Measurements from ENCODE around the gene SPC24.
"Not testable (repeated sequence)": the region's sequence is repeated elsewhere in the genome, so short reads cannot be mapped to it uniquely, and the experiment has no call there.

The SPC24 gene

DNA sequence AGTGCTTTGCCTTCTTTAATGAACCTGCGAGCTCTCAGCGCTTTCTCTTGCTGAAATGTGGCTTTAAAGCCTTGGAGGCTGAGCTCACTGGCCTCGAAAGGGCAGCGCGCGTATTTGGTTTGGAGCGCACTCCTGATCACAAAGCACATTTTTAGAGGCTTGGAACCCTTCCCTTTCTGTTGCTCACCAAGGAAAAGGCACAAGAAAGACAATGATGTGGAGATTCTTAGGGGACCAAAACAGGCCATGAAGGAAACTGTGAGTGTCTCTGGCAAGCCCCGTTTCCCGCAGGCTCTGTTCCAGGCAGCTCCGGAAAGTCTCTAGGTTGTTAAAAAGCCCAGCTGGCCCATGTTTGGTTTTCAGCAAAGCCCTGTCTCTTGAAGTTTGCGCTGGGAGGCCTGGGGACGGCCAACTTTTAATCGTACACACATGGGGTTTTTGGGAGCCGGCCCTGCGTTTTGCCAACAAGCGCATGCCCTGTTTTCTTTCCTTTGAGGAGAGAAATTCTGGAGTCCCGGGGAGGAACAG is 9.4 kb upstream of the SPC24 start:
- DNase-seq (ENCODE audit: low spot score): no peak

DNA sequence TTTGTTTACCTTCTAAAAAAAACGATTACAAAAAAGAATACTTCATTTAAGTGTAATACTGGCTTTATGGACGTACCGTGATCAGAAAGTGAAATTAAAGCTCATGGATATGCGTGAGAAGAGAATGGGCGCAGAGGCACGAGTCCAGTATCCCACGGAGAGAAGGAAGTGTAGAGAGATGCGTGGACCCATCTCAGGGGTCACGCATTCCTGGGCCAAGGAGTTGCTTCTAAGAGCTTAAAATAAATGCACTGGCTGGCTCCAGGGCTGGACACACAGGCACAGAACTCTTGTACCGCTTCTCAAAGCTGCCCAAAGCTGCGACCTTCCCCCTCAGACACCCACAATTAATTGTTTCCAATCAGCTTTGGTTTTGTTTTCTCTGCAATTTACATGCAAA is 8.7 kb upstream of the SPC24 start:
- no peak for DNase-seq (ENCODE audit: low spot score)

DNA sequence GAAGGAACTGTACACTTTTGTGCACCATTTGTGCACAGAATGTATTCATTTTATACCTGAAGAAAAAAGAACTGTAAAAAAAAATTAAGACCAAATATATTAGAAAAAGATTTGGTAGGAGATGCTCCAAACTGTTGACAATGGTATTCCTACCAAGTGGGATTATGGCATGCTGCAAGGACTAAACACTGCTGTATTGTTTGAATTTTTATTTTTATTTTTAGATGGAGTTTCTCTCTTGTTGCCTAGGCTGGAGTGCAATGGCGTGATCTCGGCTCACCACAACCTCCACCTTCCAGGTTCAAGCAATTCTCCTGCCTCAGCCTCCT is 4.8 kb upstream of the SPC24 start:
- DNase-seq (ENCODE audit: low spot score): not testable (repeated sequence)

DNA sequence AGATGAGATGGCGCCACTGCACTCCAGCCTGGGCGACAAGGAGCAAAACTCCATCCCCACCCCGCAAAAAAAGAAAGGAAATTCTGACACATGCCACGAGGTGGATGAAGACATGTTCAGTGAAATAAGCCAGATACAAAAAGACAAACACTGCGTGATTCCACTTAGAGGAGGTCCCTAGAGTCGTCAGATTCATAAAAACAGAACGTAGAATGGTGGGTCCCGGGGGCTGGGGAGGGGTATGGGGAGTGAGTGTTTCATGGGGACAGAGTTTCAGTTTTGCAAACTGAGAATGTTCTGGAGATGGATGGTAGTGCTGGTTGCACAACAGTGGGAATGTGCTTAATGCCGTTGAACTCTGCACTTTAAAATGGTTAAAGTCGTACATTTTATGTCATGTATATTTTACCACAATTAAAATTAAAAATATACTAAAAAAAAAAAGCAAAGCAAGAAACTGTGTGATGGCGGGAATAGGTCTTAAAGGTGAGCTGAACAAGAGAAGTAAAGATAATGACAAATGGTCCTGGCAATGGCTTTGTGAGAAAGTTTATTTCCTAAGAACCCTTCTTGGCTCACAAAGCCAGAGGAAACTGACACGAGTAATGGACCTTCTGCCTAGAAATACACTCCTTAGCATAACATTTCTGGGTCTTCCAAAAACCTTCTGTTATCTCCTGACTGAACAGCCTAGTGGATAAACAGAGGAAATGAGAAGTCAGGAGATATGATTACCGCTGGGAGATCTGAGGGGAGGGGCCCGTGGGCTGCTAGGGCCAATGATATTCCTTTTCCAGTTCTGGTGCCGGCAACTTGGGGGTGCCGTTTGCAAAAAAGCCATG is 4.2 kb upstream of the SPC24 start:
- no peak for DNase-seq (ENCODE audit: low spot score)

DNA sequence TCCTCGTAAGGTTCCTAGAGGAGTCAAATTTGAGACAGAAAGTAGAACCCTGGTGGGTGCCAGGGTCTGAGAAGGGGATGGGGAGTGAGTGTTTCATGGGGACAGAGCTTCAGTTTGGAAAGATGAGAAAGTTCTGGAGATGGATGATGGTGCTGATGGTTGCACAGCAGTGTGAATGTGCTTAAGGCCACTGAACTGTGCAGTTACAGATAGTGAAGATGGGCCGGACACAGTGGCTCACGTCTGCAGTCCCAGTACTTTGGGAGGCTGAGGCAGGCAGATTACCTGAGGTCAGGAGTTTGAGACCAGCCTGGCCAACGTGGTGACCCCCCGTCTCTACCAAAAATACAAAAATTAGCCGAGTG is 917 bp downstream of the SPC24 start:
- DNase-seq (ENCODE audit: low spot score): no peak

DNA sequence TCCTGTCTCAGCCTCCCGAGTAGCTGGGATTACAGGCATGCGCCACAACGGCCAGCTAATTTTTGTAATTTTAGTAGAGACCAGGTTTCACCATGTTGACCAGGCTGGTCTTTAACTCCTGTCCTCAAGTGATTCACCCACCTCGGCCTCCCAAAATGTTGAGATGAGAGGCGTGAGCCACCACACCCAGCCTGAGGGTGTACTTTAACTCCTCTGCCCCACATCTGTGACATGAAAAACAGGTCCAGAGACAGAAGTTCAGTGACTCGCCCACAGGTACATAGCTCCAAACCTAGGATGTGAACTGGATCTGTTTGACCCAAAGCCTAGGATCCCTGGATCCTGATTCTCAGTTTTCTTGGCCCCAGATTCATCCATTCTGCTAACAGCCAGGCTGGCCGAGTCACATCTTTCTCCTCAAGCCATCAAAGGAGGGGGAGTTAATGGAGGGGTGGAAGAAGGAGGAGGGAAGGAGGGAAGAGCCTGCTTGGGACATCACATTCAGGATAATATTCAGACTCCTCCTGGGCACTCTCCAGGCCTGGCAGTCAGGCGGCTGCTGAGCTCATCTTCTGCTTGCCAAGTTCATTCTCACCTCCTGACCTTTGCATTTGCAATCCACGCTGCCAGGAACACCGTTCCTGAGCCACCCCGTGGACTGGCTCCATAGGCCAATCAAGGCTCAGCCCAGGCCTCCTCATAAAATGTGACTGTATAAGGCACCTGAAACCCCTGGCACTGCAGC is 3.1 kb downstream of the SPC24 start:
- no peak for DNase-seq (ENCODE audit: low spot score)

DNA sequence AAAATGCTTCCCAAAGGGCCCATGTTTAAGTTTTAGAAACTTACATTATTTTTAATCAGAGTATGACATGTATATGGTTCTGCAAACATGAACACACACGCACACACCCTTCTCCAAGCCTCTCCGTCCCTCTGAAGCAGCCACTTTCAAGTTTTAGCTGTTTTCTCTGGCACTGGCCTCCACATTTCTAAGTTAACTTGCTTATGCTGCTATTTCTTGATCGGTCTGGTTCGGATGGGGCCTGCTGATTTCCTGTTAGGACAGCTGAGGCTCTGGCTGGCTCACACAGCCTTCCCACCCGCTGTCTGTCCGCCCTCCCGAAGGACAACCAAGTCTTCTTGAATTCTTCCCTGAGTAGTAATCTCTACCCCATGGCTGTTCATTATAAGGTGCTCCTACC is 4.4 kb downstream of the SPC24 start:
- DNase-seq (ENCODE audit: low spot score): no peak

DNA sequence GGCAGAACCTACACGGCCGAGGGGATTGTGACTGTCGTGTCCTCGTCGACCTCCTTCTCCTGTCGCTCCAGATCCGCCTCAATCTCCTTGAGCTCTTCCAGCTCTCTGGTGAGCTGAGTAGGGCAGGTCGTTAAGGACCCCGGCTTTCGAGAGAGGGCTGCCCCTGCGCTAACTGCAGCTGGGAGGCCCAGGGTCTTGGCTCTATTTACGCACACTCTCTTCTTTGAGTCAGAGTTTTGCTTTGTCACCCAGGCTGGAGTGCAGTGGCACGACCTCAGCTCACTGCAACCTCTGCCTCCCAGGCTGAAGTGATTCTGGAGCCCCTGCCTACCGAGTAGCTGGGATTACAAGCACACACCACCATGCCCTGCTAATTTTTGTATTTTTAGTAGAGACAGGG is 7.6 kb downstream of the SPC24 start:
- DNase-seq (ENCODE audit: low spot score): no peak

DNA sequence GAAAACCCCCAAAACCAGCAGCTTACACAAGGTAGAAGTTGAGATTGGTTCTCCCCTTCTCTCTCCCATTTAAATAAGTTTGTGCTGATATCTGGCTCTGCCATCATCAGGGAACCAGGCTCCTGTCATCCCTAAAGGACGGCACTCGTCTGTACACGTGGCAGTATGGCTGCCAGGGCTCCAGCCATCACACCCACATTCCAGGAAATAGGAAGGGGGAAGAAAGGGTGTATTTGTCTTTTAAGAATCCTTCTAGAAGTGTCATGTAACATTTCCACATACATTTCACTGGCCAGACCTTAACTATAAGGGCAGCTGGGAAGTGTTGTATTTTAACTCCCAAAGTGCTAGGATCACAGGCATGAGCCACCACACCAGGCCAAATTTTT is 10.1 kb downstream of the SPC24 start:
- DNase-seq (ENCODE audit: low spot score): no peak

DNA sequence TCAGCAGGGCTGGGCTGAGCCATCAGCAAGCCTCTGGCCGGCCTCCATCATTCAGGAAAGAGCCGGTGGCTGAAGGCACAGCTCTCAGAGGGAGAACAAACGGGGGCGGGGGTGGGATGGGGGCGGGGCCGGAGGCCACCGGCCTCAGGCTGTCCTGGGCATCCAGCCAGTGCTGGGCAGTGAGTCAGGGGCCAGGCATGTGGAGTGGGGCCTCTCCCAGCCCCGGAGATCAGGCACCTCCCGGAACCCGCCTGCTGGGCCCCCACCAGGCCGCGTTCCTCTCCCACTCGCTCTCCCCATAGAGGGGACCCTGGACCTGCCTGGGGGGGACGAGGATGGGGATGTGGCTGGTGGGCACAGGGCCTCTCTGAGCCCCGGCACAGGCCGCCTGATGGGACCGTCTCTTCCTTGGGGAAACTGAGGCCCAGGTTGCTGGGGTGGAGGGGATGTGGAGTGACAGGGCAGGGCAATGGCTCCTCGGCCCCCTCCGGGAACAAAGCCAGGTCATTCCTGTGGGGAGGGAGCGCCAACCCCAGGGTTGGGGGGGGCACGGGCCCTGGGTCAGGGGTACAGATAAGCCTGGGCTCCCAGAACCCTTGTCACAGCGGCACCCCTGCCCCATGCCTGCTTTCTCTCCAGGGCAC is 12.9 kb downstream of the SPC24 start:
- peak; percentile 92 for DNase-seq (ENCODE audit: low spot score)

DNA sequence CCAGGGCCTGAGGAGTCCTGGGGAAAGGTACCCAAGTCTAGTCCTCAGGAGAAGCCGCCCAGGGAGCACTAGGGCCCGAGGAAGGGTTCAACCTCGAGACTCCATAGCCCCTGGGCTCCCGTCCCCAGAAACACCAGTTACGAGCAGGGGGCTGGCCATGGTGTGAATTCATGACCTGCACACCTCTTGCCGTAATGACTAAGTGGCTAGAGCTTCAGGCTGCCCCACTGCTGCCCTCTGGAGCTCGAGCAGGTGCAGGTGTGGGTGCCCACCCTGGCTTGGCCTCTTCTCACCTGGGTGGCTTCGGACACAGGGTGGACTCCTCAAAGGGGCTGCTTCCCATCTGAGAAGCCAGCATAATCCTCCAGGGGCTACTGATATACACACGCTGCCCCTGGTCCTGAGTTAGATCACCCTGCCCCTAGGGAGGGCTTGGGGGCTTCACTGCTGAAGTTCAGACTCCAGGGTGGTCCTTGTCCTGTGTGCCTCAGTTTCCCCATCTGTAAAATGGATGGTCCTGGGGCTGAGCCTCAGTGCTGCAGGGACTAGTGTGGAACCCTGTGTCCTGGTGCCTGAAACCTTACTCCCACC is 13.6 kb downstream of the SPC24 start:
- DNase-seq (ENCODE audit: low spot score): peak; percentile 14

DNA sequence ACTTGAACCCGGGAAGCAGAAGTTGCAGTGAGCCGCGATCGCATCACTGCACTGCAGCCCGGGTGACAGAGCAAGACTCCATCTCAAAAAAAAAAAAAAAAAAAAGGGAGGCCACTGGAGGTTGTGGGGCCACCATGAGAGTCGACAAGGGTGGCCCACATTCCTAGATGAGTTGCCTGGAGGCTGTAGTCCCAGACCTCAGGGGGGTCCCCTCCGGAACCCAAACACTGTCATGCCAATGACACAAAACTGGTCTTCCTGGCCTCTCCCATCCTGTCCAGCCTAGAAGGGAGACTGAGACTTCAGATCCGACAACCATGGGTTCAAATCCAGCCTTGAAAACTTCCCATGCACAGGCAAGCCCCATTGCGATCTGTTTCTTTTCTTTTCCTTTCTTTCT is 14.7 kb downstream of the SPC24 start:
- DNase-seq (ENCODE audit: low spot score): no peak

DNA sequence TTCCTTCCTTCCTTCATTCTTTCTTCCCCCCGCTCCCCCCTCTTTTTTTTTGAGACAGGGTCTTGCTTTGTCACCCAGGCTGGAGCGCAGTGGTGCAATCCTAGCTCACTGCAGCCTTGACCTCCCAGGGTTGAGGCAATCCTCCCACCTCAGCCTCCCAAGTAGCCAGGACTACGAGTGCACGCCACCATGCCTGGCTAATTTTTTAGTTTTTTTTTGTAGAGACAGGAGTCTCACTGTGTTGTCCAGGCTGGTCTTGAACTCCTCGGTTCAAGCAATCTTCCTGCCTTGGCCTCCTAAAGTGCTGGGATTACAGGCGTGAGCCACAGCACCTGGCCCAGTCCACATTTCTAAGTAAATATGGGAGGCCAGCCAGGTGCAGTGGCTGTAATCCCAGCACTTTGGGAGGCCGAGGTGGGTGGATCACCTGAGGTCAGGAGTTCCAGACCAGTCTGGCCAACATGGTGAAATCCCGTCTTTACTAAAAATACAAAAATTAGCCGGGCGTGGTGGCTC is 15.5 kb downstream of the SPC24 start:
- DNase-seq (ENCODE audit: low spot score): not testable (repeated sequence)

DNA sequence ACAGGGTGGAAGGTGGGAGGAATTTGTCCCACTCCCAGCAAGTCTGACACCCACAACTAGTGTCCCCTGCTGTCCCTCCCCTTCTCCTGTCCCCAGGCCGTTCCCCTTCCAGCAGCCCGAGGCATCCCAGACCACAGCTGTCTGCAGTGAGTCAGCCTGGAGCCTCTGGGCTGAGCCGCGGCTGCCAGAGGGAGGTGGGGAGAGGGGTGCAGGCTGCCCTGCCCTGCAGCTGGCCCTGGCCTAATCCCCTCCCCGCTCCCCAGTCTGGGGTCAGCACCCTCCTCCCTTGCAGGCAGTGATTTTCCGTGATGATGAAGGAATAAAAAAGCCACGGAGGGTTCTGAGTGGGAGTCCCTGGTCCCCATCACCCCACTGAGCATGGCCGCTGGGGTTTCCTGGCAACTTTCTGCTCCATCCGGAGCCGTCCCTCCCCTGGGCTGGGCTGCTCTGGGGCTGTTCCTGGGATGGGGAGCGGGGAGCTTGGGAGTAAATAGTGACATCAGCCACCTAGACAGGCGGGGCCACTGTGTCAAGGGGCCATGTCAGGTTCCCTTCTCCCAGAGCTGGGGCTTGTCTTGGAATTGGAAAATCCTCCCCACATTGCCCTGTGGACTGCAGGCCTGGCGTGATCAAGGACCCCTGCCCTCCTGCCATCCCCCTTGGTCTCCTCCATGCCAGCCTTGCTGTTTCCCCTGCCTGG is 16.8 kb downstream of the SPC24 start:
- peak; percentile 51 for DNase-seq (ENCODE audit: low spot score)

DNA sequence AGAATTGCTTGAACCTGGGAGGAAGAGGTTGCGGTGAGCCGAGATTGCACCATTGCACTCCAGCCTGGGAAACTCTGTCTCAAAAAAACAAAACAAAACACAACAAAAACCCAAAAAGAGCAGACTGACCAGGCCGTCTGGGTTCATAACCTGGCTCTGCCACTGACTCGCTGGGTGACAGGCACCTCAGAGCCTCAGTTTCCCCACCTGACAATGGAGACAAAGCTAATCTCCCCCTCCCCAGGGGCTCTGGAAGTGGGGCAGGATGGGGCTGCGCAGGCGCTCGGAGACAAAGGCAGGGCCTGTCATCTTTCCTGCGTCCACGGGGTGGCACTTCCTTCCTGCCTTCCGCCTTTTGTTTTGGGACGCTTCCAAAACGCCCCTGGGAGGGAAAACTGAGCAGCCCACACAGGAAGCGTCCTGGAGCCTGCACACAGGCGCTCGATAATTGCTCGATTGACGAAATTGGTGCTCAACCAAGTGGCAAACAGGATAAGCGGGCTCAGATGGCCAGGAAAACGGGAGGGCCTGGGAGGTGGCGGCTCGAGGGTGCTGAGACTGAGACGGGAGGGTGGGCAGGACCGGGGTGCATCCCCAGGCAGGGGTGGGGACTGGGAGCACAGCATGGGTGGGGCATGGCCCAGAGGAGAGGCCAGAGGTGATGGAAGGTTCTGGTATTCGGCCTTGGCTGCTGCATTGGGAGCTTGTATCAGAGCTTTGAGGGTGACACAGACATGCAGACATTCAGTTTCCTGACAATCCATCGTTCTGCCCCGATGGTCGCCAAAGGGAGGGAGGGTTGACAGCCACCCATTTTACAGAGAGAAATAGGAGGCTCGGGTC is 17.8 kb downstream of the SPC24 start:
- peak; percentile 75 for DNase-seq (ENCODE audit: low spot score)

DNA sequence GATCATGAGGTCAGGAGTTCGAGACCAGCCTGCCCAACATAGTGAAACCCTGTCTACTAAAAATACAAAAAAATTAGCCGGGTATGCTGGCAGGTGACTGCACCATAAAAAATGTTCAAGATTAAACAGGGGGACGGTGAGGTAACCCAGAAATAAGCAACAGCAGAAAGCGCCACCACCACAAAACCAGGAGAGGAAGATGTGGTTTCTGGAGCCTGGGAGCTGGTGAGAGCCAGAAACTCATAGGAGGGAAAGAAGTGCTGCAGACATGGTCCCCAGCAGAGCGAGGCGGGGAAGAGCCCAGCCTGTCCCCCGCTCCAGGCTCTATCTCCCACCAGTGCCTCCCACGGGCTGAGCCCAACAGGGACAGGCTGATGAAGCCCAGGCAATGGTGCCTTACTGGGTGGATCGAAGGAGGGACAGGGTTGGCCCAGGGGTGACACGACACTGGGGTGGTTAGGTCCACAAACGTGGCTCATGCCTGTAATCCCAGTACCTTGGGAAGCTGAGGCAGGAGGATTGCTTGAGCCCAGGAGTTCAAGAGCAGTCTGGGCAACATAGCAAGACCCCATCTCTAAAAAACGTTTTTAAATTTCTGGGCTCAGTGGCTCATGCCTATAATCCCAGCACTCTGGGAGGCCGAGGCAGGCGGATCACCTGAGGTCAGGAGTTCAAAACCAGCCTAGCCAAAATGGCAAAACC is 19.0 kb downstream of the SPC24 start:
- DNase-seq (ENCODE audit: low spot score): no peak

DNA sequence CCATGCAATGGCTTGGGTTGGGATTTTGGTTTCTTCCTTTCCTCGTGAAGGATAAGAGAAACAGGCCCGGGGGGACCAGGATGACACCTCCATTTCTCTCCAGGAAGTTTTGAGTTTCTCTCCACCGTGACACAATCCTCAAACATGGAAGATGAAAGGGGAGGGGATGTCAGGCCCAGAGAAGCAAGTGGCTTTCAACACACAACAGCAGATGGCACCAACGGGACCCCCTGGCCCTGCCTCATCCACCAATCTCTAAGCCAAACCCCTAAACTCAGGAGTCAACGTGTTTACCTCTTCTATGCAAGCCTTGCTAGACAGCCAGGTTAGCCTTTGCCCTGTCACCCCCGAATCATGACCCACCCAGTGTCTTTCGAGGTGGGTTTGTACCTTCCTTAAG is 24.1 kb downstream of the SPC24 start:
- DNase-seq (ENCODE audit: low spot score): no peak

DNA sequence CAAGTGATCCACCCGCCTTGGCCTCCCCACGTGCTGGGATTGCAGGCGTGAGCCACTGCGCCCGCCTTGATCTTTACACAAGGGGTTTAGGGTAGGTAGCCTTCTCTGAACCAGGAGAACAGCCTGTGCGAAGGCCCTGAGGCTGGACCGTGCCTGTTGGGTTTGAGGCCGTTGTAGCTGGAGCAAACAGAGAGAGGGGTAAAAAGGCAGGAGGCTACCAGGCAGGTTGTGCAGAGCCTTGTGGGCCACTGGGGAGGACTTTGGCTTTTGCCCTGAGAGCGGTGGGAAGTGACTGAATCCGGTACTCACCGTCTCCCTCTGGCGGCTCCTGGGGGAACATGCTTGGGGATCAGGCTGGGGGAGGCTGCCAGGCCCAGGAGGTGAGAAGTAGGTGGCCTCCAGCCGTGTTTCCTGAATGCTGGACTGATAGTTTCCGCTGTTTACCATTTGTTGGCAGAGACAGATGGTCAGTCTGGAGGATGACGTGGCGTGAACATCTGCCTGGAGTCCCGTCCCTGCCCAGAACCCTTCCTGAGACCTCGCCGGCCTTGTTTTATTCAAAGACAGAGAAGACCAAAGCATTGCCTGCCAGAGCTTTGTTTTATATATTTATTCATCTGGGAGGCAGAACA is 24.6 kb downstream of the SPC24 start:
- DNase-seq (ENCODE audit: low spot score): peak; percentile 61

DNA sequence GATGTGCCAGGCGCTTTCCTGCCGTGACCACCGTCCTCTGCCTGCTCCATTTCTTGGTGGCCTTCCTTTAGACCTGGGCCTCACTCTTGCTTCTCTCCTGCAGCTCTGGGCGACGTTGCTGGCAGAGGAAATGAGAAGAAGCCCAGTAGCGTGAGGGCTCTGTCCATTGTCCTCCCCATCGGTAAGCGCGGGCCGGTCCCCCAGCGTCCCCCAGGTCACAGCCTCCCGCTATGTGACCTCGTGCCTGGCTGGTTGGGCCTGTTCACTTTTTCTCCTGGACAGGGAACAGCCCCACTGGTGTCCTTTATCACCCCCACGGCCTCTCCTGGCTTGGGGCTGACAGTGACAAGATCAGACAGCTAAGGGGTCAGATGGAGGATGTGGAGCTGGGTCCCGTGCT is 27.7 kb downstream of the SPC24 start:
- no peak for DNase-seq (ENCODE audit: low spot score)
